HG03565 (cell line): Measurements from ENCODE around the gene ITSN1.
"Not testable (repeated sequence)": the region's sequence is repeated elsewhere in the genome, so short reads cannot be mapped to it uniquely, and the experiment has no call there.

ENCODE experiments used
- ATAC-seq: cut with Tn5 transposase; IDR thresholded peaks from one replicate; pipeline ENCODE4 v1.9.1; 2021; ENCODE audit warnings: mild to moderate bottlenecking, moderate library complexity; ENCODE audit not compliant: unreplicated experiment

The ITSN1 gene

GRCh38 chr21:33767236-33767635 is 124.9 kb downstream of the ITSN1 start:
- ATAC-seq: no peak

DNA sequence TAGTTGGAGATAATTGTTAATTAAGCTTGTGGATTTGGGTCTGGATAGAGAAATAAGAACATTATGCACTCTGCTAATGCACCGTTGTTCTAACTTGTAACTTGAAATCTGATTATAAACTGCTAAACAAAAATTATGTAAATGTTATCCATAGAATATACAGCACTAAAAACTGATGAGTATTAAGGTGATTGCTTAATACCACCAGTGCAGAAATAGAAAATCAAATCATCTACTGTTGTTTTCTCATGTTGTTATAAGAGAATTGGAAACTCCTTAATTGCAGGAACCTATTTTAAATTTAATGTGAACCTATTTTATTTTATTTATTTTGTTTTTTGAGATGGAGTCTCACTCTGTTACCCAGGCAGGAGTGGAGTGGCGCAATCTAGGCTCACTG is 125.7 kb downstream of the ITSN1 start:
- no peak for ATAC-seq

DNA sequence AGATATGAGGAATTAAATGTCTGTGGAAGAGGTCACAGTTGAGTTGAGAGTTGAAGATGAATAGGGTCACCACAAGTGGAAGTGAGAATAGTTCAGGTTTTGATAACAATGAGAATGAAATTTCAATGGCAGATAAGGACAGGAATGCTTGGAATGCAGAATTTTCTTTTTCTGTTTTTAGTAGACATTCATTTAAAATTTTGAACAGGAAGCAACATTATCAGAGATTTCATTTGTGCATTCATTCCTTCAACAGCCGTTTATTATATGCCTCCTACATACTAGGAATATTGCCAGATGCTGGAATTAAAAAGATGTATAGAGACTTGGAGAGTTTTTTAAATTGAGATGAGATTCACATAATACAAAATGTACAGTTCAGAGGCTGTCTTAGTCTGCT is 126.8 kb downstream of the ITSN1 start:
- no peak for ATAC-seq

DNA sequence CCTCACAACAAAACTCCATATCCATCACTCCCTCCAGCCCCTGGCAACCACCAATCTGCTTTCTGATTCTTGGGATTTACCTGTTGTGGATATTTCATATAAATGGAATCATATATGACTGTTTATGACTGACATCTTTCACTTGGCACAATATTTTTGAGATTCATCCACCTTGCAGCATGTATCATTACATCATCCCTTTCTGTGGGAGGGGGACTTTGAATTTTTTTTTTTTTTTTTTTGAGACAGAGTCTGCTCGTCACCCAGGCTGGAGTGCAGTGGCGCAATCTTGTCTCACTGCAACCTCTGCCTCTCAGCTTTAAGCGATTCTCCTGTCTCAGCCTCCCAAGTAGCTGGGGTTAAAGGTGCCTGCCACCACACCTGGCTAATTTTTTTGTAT is 128.2 kb downstream of the ITSN1 start:
- ATAC-seq: no peak

- no peak for ATAC-seq
Observed at GRCh38 chr21:33771976-33772375, 129.7 kb downstream of the ITSN1 start.

- ATAC-seq: no peak
Observed at GRCh38 chr21:33774551-33774950, 132.2 kb downstream of the ITSN1 start.

DNA sequence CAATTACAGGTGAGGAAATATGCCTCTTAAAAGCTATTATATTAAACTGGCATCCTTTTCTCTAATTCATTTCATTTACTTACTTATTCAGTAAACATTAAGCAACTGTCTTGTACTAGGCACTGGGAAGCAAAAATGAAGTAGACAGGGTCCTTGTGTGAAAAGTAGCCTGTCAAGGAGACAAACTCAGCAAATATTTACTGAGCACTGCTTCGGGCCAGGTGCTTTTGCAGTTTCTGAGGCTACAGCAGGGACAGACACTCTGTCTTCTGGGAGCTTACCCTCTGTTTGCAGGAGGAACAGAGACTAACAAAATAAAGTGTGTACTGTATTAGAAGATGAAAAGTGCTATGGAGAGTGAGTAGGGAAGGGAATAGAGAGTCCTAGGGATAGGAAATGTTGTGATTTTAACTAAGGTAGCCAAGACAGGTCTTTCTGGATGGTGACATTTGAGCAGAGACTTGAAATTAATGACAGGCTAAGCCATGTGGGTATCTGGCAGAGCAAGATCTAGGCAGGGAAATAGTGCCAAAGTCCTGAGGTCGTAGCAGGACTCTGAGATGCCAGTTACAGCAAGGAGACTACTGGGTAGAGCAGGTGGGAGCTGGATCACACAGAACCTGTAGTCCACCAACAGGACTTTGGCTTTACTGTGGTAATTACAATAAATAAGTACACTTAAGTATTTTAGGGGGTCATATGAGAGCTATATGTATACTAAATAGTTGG is 133.0 kb downstream of the ITSN1 start:
- ATAC-seq: no peak

DNA sequence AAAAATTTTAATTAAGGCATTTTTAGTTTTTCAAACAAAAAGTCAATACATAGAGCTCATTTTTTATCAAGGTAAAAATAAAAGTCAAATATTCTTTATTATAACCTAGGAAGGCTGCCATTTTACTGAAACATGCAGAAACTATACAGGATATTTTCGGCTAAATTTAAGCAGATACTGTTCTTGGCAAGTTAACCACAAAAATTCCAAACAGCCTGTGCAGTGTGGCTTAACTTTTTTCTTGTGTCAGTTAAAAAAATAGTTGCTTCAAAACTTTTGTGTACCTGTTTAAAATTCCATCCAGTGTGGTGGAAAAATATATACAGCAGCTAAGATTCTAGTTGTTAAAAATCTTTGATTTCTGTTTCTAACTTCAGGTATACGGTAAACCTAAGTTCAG is 138.3 kb downstream of the ITSN1 start:
- ATAC-seq: no peak

DNA sequence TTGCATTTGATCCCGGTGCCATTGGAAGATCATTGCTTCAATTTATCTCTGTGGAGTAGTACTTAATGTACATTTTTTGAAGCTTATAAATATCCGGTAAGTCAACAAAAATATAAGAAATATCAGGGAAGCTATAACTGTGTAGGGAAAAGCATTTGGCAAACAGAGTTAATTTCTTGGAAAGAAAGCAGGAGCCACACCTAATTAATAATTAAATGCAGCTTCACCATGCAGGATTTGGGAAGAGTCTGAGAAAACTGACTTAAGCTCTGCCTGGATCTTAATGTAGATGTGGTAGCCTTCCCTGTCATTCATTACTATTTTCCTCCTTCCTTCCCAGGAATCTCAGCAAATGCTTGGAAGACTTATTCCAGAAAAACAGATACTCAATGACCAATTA is 138.8 kb downstream of the ITSN1 start:
- no peak for ATAC-seq

- no peak for ATAC-seq
Observed at GRCh38 chr21:33783187-33783979, 141.1 kb downstream of the ITSN1 start.

- ATAC-seq: no peak
Observed at GRCh38 chr21:33787431-33787830, 145.1 kb downstream of the ITSN1 start.

- ATAC-seq: not testable (repeated sequence)
Observed at GRCh38 chr21:33788438-33788837, 146.1 kb downstream of the ITSN1 start.

- ATAC-seq: no peak
Observed at GRCh38 chr21:33789697-33790096, 147.4 kb downstream of the ITSN1 start.

GRCh38 chr21:33791073-33791472 is 148.8 kb downstream of the ITSN1 start:
- ATAC-seq: no peak

DNA sequence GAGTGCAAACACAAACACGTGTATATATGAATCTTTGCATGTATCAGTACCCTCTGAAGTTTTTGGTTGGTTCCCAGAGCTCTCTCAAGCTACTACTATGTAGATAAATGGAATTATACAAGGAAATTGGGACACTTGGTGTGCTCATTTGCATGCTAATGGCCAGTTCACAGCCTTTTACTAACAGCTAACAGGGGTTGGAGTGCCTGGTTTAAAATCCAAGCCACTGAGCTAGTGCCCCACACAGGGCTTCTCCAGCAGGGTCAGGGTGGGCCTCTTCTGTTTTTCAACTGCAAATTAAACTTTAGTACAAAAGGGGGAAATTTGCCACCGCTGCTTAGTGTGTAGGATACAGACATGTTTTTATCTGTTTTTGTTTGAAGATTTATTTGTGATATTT is 152.3 kb downstream of the ITSN1 start:
- ATAC-seq: no peak

GRCh38 chr21:33797565-33797964 is 155.3 kb downstream of the ITSN1 start:
- ATAC-seq: no peak

DNA sequence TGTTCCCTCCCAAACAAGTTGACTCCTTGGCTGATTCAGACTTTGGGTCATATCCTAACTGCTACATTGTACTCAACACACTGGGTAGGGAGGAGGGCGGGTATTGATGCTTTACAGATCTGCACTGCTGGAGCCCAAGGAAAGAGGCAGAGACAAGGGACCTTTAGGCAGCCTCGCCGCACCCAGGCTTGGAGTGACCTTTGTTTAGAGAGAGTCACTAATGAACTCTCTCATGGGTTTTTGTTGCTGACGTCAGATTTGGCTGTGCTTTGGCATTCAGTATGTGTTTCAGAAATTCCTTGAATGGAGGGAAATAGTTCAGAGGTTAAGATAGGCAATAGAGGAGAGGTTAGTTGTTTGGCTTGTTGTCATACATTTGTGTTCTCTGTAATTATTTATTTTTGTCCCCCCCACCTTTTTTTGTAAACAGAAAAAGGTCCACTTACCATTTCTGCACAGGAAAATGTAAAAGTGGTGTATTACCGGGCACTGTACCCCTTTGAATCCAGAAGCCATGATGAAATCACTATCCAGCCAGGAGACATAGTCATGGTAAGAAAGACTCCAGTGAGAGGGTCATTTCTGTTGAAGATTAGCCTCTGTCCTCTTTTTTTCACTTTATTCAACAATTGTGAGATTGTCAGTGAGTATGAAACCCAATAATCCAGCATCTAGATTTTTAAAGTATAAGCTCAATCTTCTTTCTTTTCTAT is 157.2 kb downstream of the ITSN1 start:
- no peak for ATAC-seq

DNA sequence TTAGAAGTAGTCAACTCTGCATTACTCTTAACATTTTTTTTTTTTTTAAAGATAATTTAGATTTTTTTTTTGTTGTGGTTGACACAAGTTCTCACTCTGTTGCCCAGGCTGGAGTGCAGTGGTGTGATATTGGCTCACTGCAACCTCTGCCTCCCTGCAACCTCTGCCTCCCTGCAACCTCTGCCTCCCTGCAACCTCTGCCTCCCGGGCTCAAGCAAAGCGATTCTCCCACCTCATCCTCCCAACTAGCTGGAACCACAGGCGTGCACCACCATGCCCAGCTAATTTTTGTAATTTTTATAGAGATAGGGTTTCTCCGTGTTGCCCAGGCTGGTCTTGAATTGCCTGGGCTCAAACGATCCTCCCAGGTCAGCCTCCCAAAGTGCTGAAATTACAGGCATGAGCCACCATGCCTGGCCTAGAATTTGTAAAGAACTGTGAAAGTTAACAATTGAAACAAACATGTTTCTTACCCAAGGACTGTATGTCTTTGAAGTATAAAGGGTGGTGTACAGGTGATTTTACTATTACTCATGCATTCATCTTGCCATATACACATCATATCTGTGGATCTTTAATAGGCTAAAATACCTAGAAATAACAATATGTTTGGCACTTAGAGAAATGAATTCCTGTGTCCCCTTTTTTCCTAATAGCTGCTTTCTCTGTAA is 158.6 kb downstream of the ITSN1 start:
- ATAC-seq: no peak

DNA sequence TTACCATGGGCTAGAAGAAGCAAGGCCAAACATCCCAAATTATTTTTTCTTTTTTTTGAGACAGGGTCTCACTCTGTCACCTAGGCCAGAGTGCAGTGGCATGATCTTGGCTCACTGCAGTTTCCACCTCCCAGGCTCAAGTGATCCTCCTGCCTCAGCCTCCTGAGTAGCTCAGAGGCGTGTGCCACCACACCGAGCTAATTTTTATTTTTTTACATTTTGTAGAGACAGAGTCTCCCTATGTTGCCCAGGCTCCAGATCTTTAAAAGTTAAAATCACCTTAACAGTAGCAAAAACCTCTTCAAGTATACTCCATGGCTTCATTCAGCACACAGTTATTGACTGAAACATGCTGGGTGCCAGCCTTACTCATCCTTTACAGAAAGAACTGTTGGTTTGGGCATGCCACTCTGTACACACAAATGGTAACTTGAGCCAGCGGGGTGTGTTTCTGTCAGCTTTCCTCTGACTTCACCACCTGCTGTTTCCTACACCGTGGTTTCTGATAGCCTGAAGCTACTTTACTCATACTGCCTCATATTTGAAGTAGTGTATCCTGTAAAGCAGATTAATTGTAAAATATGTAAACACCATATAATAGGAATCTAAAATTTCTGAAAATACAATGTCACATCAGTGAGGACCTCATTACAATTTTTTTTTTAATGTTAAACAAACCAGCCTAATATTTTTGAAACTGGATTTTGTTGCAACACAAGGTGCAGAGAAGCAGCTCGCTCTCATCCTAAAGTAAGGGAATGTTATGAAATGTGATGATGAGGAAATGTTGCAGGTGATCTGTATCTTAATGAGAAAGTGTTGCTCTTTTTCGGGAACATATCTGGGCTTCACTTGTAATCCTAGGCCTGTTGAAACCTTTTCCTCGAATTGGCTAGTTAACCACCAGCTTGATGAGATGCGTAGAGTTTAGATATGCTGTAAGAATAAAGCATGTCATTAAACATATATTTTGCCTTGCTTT is 159.4 kb downstream of the ITSN1 start:
- ATAC-seq: no peak

GRCh38 chr21:33802481-33802880 is 160.2 kb downstream of the ITSN1 start:
- ATAC-seq: no peak
